ENCODE data around the gene MGST2. TPM values are rescaled to one million over a fixed set of nuclear protein-coding genes. Genes with fewer than 3 reads are reported as not detected.

Gene MGST2
- total RNA-seq, 2 experiments from 2014 or later = 0.70 to 3.0 TPM

GRCh38 chr4:139622901-139623381, 42.7 kb upstream of the MGST2 start:
- TF ChIP-seq CTCF (IDR thresholded peaks at IDR 0.05) = no peak

GRCh38 chr4:139624441-139625092, 41.1 kb upstream of the MGST2 start:
- Mint-ChIP-seq H3K27ac (no peak overlapping the region), H3K4me1 (ENCODE audit: low read depth) (no peaks in the 10 kb centered on the region), H3K36me3 (ENCODE audit: low read depth) (no peaks in the 10 kb centered on the region), H3K9me3 (no peaks in the 10 kb centered on the region), H3K27me3 (peaks cover 8% of the 10 kb centered on the region), H3K4me3 (no peak overlapping the region)
- Histone ChIP-seq H3K9me3 (ENCODE audit: control insufficient read depth in 1 of 2, insufficient read depth in 1 of 2, low read length in 2 of 2) (no peaks in the 10 kb centered on the region), H3K36me3 (ENCODE audit: insufficient read depth, low read length) (no peaks in the 10 kb centered on the region), H3K27ac (ENCODE audit: low read depth in 1 of 2, low read length in 2 of 2) (no peak overlapping the region), H3K4me3 (ENCODE audit: low read length) (no peak overlapping the region), H3K4me1 (ENCODE audit: insufficient read depth, low read length) (no peaks in the 10 kb centered on the region), H3K27me3 (ENCODE audit: control insufficient read depth in 1 of 2, insufficient read depth in 2 of 2, low read length in 2 of 2) (peaks cover 4 to 8% of the 10 kb centered on the region in 2 experiments)
- ATAC-seq (ENCODE audit: poor library complexity) = no peak
- POLR2A ChIA-PET = no interaction called here
- no peak for DNase-seq
- intact Hi-C loops (cut with DNase I, micrococcal nuclease) = no loop called here
- CTCF ChIA-PET = interaction anchor here (0.5 kb wide), 1 partner anchor 822 kb away, joined by 3 read pairs; no protein-coding TSS in a partner anchor
- TF ChIP-seq CTCF (IDR thresholded peaks at IDR 0.05) = no peak

More at GRCh38 chr4:139622901-139623381, 42.7 kb upstream of the MGST2 start:
- Histone ChIP-seq H3K36me3 (ENCODE audit: insufficient read depth, low read length) (no peaks in the 10 kb centered on the region), H3K9me3 (ENCODE audit: control insufficient read depth in 1 of 2, insufficient read depth in 1 of 2, low read length in 2 of 2) (no peaks in the 10 kb centered on the region), H3K4me3 (ENCODE audit: low read length) (no peak overlapping the region), H3K27ac (ENCODE audit: low read depth in 1 of 2, low read length in 2 of 2) (no peak overlapping the region), H3K27me3 (ENCODE audit: control insufficient read depth in 1 of 2, insufficient read depth in 2 of 2, low read length in 2 of 2) (peaks cover 4 to 8% of the 10 kb centered on the region in 2 experiments), H3K4me1 (ENCODE audit: insufficient read depth, low read length) (no peaks in the 10 kb centered on the region)
- POLR2A ChIA-PET = no interaction called here
- H3K4me3 Mint-ChIP-seq = no peak overlapping the region
- DNase-seq (no peak), ATAC-seq (ENCODE audit: poor library complexity) (no peak)
- no peaks in the 10 kb centered on the region for H3K4me1 Mint-ChIP-seq (ENCODE audit: low read depth)
- H3K9me3 Mint-ChIP-seq = no peaks in the 10 kb centered on the region
- intact Hi-C loops (cut with DNase I, micrococcal nuclease) = no loop called here
- H3K36me3 Mint-ChIP-seq (ENCODE audit: low read depth) = no peaks in the 10 kb centered on the region
- CTCF ChIA-PET = interaction anchor here (0.7 kb wide), 1 partner anchor 74 kb away, joined by 3 read pairs; no protein-coding TSS in a partner anchor
- H3K27me3 Mint-ChIP-seq = peaks cover 8% of the 10 kb centered on the region
- no peak overlapping the region for H3K27ac Mint-ChIP-seq

- Histone ChIP-seq H3K4me3 (ENCODE audit: low read length) (no peak overlapping the region), H3K4me1 (ENCODE audit: insufficient read depth, low read length) (no peaks in the 10 kb centered on the region), H3K27ac (ENCODE audit: low read depth in 1 of 2, low read length in 2 of 2) (no peak overlapping the region), H3K9me3 (ENCODE audit: control insufficient read depth in 1 of 2, insufficient read depth in 1 of 2, low read length in 2 of 2) (no peaks in the 10 kb centered on the region), H3K27me3 (ENCODE audit: control insufficient read depth in 1 of 2, insufficient read depth in 2 of 2, low read length in 2 of 2) (peaks cover 4 to 8% of the 10 kb centered on the region in 2 experiments), H3K36me3 (ENCODE audit: insufficient read depth, low read length) (no peaks in the 10 kb centered on the region)
- H3K4me1 Mint-ChIP-seq (ENCODE audit: low read depth) = no peaks in the 10 kb centered on the region
- ChIA-PET CTCF (interaction anchor here (0.5 kb wide), 1 partner anchor 822 kb away, joined by 3 read pairs; no protein-coding TSS in a partner anchor), POLR2A (no interaction called here)
- peaks cover 8% of the 10 kb centered on the region for H3K27me3 Mint-ChIP-seq
- no peak overlapping the region for H3K4me3 Mint-ChIP-seq
- H3K27ac Mint-ChIP-seq = no peak overlapping the region
- TF ChIP-seq CTCF (IDR thresholded peaks at IDR 0.05) = no peak
- intact Hi-C loops (cut with DNase I, micrococcal nuclease) = no loop called here
- H3K9me3 Mint-ChIP-seq = no peaks in the 10 kb centered on the region
- ATAC-seq (ENCODE audit: poor library complexity) = no peak
- DNase-seq = no peak
- H3K36me3 Mint-ChIP-seq (ENCODE audit: low read depth) = no peaks in the 10 kb centered on the region
These were observed 40.5 kb upstream of the MGST2 start for GRCh38 chr4:139625093-139625455.

Data from CD4-positive, alpha-beta T cell (primary cell).